ENCODE data around the gene MAMDC4.

MAMDC4 gene

DNA sequence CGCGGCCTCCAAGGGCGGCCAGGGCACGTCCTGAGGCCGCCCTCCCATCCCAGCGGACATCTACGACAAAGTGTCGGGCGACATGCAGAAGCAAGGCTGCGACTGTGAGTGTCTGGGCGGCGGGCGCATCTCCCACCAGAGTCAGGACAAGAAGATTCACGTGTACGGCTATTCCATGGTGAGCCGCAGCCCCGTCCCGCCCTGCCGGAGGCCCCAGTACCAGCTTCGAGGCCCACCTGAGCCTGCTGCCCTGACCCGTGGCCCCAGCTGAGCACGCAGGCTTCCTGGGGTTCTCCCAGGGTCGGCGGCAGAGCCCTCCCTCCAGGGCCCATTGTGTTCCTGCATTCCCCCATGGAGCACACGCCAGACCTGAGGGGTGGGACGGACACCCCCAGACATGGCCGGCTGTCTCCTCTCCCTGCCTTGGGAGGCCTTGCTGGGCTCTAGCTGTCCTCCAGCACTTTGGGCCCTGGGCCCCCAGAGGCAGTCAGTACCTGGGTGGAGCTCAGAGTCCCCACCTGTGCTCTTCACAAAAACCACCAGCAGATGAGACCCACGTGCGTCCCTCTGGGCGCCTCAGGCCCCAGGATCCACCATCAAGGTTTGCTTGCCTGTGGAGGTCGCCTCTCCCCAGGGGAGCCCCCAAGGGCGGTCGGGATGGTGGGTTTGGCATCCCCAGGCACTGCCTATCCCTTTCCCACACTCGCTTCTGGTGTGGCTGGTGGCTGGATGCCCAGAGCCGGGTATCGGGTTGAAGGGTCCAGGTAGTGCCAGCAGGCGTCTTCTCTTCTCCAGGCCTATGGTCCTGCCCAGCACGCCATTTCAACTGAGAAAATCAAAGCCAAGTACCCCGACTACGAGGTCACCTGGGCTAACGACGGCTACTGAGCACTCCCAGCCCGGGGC is 1.9 kb upstream of the MAMDC4 start:
- DNase-seq: no peak

DNA sequence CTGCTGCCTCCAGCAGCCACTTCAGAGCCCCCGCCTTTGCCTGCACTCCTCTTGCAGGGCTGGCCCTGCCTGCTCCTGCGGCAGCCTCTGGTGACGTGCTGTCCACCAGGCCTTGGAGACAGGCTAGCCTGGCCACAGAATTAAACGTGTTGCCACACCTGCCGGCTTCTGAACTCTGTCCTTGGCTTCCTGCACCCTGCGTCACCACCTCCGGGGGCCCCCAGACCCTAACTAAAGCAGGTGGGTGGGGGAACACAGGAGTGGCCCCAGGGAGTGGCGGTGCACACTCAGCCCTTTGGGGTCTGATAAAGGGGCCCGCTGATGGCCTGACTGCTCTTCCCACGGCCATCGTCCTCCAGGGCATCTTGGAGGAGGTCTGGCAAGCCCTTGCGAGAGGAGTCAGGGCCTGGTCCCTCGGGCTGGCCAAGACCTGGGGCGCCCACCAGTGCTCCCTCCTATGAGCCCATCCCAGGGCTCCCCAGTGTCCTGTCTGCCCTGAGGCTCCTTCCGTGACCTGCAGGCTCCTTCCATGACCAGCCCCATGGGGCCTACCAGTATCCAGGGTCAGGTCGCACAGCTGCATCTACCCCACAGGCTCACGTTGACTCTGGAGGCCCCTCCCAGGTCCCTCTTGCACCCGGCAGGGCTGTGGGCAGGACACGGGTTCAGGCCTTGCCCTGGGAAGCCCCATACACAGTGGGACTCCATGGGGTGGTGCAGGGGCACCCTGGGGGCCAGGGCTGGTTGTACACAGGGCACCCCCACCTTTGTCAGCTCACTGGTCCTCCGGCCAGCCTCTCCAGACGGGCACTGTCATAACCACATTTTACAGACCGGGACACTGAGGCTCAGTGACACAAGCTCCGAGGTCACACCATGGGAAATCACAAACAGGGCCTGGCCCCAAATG is 1.0 kb upstream of the MAMDC4 start:
- no peak for DNase-seq

DNA sequence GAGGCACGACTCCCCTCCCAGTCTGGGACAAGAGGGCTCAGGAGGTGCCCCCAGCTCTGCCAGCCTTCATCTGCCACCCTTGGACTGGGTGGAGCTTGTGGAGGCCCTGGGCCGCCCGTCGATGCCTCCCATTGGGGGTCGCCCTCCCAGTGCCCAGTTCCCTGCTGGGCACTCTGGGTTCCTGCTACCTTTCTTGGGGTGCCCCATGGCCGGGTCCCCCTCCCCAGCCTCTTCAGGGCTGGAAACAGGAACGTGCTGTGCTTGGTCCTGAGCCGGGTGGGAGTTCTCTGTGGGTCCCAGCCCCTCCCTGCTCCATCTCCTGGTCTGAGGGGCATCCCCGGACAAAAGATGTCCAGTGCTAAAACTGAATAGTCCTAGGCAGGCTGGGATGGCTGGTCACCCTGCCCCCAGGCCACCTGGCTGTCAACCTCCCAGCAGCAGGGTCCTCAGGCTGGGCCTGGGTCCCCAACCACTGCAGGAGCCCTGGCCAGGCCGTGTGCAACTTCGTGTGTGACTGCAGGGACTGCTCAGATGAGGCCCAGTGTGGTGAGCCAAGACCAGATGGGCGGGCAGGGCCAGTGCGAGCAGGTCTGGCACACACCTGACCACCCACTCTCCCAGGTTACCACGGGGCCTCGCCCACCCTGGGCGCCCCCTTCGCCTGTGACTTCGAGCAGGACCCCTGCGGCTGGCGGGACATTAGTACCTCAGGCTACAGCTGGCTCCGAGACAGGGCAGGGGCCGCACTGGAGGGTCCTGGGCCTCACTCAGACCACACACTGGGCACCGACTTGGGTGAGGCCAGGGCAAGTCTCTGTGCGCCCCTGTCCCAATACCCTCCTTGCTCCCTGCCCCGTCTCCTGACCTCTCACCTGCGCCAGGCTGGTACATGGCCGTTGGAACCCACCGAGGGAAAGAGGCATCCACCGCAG is 784 bp downstream of the MAMDC4 start:
- no peak for DNase-seq

DNA sequence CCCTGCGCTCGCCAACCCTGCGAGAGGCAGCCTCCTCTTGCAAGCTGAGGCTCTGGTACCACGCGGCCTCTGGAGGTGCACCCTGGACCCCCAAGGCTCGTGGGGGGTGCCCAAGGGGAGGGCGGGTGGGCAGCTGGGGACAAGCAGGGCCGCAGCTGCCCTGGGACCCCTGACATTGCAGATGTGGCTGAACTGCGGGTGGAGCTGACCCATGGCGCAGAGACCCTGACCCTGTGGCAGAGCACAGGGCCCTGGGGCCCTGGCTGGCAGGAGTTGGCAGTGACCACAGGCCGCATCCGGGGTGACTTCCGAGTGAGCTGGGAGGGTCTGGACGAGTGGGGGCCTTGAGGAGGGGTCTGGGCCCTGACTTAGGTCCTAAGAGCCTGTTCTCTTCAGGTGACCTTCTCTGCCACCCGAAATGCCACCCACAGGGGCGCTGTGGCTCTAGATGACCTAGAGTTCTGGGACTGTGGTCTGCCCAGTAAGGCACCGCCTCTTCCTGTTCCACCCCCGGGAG is 1.5 kb downstream of the MAMDC4 start:
- no peak for DNase-seq

DNA sequence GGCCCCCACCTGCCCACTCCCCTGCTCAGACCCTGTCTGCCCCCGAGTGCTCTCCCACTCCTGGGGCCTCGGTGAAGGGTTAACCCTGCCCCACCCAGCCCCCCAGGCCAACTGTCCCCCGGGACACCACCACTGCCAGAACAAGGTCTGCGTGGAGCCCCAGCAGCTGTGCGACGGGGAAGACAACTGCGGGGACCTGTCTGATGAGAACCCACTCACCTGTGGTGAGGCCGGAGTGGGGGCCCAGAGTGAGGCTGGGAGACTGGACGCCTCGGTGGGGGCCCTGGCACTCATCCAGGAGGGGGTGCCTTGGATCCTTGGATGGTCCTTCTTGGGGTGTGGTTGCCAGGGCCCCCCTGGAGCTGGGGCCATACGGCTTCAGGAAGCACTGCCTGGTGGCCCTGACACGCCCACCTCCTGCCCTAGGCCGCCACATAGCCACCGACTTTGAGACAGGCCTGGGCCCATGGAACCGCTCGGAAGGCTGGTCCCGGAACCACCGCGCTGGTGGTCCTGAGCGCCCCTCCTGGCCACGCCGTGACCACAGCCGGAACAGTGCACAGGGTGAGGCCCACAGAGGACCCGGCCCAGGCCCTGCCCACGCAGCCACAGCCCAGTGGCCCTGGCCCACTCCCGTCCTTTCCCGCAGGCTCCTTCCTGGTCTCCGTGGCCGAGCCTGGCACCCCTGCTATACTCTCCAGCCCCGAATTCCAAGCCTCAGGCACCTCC is 2.1 kb downstream of the MAMDC4 start:
- no peak for DNase-seq

DNA sequence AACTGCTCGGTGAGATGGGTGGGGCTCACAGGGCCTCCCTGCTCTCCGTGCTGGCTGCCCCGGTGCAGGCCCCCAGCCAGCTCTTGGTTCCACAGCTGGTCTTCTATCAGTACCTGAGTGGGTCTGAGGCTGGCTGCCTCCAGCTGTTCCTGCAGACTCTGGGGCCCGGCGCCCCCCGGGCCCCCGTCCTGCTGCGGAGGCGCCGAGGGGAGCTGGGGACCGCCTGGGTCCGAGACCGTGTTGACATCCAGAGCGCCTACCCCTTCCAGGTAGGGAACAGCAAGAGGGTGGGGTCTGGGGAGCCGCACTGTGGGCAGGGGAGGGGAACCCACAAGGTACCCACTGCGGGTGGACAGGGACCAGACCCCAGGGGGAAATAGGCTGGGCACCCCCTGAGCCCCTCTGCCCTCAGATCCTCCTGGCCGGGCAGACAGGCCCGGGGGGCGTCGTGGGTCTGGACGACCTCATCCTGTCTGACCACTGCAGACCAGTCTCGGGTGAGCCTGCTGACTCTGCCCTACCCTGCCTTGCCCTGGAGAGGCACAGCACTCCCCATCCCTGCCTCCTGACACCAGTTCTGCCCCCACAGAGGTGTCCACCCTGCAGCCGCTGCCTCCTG is 2.8 kb downstream of the MAMDC4 start:
- DNase-seq: no peak

DNA sequence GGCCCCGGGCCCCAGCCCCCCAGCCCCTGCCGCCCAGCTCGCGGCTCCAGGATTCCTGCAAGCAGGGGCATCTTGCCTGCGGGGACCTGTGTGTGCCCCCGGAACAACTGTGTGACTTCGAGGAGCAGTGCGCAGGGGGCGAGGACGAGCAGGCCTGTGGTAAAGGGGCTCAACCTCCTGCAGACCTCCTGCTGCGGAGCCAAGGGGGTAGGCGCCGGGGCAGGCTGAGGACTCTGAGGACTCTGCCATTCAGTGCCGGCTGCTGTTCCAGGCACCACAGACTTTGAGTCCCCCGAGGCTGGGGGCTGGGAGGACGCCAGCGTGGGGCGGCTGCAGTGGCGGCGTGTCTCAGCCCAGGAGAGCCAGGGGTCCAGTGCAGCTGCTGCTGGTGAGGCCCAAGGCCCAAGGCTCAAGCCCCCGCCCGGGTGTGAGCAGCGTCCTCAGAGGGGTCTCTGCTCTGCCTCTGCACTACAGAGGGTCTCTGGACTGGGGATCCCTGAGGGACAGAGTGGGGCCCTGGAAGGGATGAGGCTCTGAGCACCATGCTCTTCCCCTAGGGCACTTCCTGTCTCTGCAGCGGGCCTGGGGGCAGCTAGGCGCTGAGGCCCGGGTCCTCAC is 3.4 kb downstream of the MAMDC4 start:
- DNase-seq: no peak

DNA sequence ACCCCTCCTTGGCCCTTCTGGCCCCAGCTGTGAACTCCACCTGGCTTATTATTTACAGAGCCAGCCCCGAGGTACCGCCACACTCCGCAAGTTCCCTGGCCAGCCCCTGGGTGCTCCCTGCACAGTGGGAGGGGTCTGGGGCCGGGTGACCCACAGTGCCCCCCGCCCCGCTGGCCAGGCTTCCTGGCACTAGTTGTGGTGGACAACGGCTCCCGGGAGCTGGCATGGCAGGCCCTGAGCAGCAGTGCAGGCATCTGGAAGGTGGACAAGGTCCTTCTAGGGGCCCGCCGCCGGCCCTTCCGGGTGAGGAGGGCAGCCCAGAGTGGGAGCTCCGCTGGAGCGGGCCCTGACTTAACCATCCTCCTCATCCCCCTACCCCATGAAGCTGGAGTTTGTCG is 3.9 kb downstream of the MAMDC4 start:
- DNase-seq: no peak

DNA sequence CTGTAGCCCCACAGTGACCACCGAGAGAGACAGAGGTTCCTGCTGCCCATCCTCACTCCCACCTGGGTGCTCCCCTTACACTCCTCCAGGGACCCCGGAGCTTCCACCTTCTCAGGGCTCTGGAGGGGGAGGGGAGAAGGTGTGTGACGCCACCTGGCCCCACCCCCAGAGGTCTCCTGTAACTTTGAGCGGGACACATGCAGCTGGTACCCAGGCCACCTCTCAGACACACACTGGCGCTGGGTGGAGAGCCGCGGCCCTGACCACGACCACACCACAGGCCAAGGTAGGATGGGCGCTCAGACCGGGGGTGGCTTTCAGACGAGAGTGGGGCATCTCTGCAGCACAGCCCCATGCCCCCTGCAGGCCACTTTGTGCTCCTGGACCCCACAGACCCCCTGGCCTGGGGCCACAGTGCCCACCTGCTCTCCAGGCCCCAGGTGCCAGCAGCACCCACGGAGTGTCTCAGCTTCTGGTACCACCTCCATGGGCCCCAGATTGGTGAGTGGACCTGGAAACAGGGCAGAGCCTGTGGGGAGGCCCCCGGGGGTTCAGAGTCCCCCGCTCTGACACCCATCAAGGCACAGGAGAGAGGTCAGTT is 4.5 kb downstream of the MAMDC4 start:
- DNase-seq: no peak

DNA sequence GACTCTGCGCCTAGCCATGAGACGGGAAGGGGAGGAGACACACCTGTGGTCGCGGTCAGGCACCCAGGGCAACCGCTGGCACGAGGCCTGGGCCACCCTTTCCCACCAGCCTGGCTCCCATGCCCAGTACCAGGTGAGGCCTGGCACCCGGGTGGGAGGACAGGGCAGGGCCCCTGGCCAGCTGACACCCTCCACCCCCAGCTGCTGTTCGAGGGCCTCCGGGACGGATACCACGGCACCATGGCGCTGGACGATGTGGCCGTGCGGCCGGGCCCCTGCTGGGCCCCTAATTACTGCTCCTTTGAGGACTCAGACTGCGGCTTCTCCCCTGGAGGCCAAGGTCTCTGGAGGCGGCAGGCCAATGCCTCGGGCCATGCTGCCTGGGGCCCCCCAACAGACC is 5.0 kb downstream of the MAMDC4 start:
- no peak for DNase-seq

DNA sequence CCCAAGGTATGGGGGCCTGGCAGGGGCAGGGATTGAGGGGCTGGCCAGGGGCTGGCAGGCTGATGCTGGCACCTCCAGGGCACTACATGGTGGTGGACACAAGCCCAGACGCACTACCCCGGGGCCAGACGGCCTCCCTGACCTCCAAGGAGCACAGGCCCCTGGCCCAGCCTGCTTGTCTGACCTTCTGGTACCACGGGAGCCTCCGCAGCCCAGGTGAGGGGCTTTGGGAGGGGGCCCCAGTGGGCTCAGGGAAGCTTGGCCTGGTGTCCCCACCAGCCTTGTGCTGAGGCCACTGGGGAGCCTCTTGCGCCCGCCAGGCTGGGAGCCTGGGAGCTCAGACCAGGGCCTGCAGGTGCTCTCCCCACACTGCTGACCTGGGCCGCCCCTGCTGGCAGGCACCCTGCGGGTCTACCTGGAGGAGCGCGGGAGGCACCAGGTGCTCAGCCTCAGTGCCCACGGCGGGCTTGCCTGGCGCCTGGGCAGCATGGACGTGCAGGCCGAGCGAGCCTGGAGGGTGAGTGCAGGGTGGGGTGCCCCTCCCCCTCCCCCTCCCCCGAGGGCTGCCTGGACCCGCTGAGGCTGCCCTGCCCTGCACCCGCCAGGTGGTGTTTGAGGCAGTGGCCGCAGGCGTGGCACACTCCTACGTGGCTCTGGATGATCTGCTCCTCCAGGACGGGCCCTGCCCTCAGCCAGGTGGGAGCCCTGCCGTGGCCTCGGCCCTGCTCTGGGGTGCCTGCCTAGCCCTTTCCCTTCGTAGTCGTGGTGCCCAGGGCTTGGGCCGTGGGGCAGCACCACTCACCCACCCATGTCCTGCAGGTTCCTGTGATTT is 5.7 kb downstream of the MAMDC4 start:
- DNase-seq: no peak

DNA sequence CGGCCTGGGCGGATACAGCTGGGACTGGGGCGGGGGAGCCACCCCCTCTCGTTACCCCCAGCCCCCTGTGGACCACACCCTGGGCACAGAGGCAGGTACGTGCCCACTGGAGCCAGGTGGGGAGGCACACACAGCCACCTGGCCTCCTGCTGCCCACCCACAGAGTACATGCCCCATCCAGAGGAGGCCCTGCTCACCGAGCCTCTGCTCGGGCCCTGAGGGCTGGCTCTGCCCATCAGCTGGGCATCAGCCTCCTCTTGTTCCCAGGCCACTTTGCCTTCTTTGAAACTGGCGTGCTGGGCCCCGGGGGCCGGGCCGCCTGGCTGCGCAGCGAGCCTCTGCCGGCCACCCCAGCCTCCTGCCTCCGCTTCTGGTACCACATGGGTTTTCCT is 6.3 kb downstream of the MAMDC4 start:
- DNase-seq: no peak

DNA sequence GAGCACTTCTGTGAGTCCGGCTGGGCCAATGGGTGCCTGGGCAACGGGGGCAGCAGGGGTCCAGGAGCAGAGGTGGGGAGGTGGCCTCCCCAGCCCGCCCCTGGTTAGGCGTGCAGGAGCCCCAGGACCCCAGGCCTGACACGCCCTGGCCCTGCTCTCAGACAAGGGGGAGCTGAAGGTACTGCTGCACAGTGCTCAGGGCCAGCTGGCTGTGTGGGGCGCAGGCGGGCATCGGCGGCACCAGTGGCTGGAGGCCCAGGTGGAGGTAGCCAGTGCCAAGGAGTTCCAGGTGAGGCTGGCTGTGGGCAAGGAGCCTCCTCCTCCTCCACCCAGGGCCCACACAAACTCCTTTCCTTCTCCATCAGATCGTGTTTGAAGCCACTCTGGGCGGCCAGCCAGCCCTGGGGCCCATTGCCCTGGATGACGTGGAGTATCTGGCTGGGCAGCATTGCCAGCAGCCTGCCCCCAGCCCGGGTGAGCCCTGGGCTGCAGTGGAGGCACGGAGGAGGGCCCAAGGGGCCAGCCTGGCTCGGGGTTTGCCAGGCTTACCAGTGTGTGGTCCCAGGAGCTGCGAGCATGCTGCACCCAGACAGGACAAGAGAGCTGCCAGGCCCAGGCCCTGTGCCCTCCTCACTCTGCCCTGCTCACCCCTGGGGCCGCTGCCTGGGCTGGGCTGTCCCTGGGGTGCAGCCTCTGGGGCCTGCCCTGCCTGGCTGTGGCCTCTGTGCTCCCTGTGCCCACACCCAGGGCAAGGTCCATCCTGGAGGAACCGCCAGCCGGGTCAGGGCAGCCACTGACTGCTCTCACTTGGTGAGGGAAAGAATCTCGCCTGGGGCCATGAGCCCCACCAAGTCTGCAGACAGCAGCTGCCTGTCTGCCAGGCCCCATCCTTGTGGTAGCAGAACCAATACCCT is 7.0 kb downstream of the MAMDC4 start:
- no peak for DNase-seq

DNA sequence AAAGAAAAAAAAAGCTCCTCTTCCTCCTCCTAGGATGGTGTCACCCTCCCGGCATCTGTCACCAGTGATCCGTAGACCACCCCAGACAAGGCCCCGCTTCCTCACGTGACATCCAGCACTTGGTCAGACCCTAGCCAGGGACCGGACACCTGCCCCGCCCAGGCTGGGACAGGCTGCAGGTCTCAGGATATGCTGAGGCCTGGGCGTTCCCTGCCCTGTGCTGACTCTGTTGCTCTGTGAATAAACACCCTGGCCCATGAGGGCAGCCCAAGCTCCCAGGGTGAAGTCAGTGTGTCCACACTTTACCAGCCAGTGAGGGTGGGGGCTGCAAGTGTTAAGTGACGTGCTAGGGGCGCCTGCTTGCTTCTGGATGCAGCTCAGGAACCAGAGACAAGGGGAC is 8.4 kb downstream of the MAMDC4 start:
- no peak for DNase-seq

DNA sequence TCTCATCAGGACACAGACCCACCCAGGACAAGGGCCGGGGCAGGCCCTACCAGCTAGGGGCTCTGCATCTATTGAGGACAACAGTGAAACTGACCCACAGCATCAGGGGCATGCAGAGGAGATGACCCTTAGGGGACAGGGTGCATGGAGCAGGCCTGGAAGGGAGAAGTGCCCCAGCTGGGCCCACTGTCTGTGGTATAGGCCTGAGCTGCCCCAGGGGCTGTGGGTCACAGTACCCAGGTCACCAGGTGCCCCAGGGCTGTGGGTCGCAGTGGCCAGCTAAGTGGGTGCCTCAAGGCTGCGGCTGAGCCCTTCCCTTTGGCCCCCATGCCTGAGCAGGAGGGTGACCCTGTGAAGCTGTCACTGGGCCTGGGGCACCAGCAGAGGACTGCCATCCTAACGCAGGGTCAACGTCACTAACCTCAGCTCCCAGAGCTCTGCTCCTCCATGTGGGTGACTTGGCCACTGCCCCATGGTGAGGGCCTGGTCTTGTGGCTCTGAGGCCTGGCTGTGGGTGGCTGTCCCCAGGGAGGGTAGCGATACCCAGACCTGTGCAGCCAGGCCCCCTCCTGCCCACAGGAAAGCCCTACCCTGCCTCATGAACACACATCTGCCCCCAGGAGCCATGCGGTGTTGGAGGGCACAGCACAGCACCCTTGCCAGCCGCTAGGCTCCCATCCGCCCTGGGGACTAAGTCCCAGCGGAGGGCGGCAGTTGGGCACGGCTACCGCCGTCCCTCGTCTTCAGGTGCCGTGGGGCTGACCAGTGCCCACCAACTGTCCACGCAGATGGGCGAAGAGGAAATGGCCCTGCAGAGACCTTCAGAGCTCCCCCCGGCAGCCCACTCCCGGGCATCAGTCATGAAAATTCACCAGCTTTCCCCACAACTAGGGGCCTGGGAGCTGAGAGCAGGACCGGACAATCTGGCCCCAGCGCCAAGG is 9.1 kb downstream of the MAMDC4 start:
- no peak for DNase-seq

DNA sequence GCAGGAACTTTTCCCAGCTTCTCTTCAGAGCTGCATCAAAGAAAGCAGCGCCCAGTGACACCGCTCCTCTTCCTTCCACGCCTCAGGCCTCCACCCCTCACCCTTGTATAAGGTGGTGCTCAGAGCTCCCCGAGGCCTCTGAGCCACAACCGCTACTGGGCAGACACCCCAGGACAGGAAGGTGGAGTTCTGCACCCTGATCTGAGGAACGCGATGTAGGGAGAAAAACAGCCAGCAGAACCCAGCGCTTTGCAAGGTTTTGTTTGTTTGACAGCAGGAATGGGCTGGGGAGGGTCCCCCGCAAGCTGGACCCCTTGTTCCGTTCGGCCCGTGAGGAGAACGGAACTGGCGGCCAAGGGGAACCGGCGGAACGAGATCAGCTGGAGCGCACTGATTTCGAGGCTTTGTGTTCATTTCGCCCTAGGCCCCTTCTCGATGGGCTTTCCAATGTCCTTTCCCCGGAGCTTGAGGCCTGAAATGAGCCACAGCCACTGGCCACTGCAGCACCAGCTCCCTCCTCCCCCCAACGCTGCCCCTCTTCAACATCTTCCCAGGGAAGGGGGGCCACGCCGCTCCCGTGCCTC is 9.8 kb downstream of the MAMDC4 start:
- DNase-seq: no peak
